B cell (primary cell): ENCODE data around the gene LDLRAD3.

Source experiments
- CTCF ChIP-seq: fragments of 200-600 bp; IDR thresholded peaks from one replicate; pipeline ENCODE4 v1.8.0; 2022; ENCODE audit warnings: antibody characterized with exemption, mild to moderate bottlenecking
- EZH2 ChIP-seq: IDR thresholded peaks from 2 replicates; pipeline ENCODE4 v1.6.1; 2012; ENCODE audit warnings: borderline replicate concordance, low read depth, mild to moderate bottlenecking, moderate library complexity, low read length; ENCODE audit not compliant: insufficient read depth, poor library complexity, severe bottlenecking

GRCh38 chr11:36066891-36067290, 123.0 kb downstream of the LDLRAD3 start:
- TF ChIP-seq CTCF = no peak
- no peak for TF ChIP-seq EZH2
